NB4 (cell line): ENCODE data around the gene STK24.

Source experiments
- POLR2A ChIP-seq: IDR thresholded peaks from 2 replicates; pipeline ENCODE4 v1.6.1; 2011; ENCODE audit warnings: mild to moderate bottlenecking; ENCODE audit not compliant: insufficient read length; ENCODE audit errors: extremely low read depth
- TF ChIP-seq, protein P1 (sequence below): IDR thresholded peaks from one replicate; pipeline ENCODE4 v1.5.1; 2012; ENCODE audit warnings: low read depth, low read length
- TF ChIP-seq, protein P2 (sequence below): IDR thresholded peaks from 2 replicates; pipeline ENCODE4 v1.6.1; 2011; ENCODE audit warnings: low read depth, low read length

- TF ChIP-seq, protein P1, sequence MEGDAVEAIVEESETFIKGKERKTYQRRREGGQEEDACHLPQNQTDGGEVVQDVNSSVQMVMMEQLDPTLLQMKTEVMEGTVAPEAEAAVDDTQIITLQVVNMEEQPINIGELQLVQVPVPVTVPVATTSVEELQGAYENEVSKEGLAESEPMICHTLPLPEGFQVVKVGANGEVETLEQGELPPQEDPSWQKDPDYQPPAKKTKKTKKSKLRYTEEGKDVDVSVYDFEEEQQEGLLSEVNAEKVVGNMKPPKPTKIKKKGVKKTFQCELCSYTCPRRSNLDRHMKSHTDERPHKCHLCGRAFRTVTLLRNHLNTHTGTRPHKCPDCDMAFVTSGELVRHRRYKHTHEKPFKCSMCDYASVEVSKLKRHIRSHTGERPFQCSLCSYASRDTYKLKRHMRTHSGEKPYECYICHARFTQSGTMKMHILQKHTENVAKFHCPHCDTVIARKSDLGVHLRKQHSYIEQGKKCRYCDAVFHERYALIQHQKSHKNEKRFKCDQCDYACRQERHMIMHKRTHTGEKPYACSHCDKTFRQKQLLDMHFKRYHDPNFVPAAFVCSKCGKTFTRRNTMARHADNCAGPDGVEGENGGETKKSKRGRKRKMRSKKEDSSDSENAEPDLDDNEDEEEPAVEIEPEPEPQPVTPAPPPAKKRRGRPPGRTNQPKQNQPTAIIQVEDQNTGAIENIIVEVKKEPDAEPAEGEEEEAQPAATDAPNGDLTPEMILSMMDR = no peak
- TF ChIP-seq POLR2A = no peak
- TF ChIP-seq, protein P2, sequence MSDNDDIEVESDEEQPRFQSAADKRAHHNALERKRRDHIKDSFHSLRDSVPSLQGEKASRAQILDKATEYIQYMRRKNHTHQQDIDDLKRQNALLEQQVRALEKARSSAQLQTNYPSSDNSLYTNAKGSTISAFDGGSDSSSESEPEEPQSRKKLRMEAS = no peak
These were observed 83.7 kb downstream of the STK24 start for GRCh38 chr13:98493042-98493712.
